ENCODE measurements around the gene SAMD4A. TPM values are rescaled to one million over a fixed set of nuclear protein-coding genes. Genes with fewer than 3 reads are reported as not detected.

SAMD4A gene
- total and polyA plus RNA-seq, 2 of the 4 experiments (the other 2 are of a cell fraction): 22.9 to 38.2 TPM

DNA sequence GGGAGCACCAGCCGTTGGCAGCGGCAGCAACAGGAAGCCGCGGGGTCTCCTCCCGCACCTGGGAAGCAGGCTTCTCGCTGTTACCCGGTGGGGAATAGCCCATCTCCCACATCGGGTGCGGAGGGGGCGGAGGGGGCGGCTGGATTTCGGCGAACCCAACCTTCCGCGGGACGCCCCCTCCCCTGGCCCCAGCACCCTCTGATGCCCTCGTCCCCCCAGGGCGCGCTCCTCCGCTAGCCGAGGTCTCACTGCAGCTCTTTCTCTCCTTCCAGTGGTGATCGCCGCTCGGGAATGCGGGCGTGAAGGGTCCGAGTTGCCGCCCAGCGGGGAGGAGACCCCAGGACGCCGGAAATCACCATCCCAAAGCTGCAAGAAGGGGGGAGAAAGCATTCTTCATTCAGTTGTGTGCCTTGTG, 303 bp downstream of the SAMD4A start:
- no peaks in the 10 kb centered on the region for H3K27me3 ChIP-seq (ENCODE audit: control insufficient read depth, insufficient read depth, low read length)
- ChIA-PET CTCF (interaction anchor here (0.8 to 3.3 kb wide), 3 partner anchors 76 to 207 kb away, joined by 4 to 16 read pairs (median 5); no protein-coding TSS in a partner anchor), POLR2A (ENCODE audit: unreplicated experiment) (interaction anchor here (0.6 to 1.8 kb wide), 5 partner anchors 58 to 206 kb away, joined by 3 to 9 read pairs (median 3); no protein-coding TSS in a partner anchor)
- peak overlapping the region; percentile 66 for H3K18ac ChIP-seq (ENCODE audit: low read depth, low read length)
- peak overlapping the region in 1 of 2 experiments; percentile 70; a peak in 2 of 4 replicates for H4K8ac ChIP-seq (ENCODE audit: low read depth in 2 of 2, low read length in 2 of 2)
- H3K4me2 ChIP-seq (ENCODE audit: low read depth, low read length): peak overlapping the region; percentile 84
- H3K36me3 ChIP-seq (ENCODE audit: control insufficient read depth, insufficient read depth, low read length): peaks cover 7% of the 10 kb centered on the region
- intact Hi-C loops (cut with micrococcal nuclease): loop anchor here (1.0 to 5.0 kb wide), 3 partner anchors 60 to 200 kb away; no protein-coding TSS in a partner anchor
- peaks cover 10% of the 10 kb centered on the region for H4K20me1 ChIP-seq (ENCODE audit: insufficient read depth, low read length)
- H2BK15ac ChIP-seq (ENCODE audit: low read depth, low read length): 0 out of 3 replicates have a peak overlapping the region, but pooled peaks have one; percentile 43
- no peaks in the 10 kb centered on the region for H3K9me1 ChIP-seq (ENCODE audit: insufficient read depth, low read length)
- 0% methylated on average over 5 of the region's 31 CpGs; no CpG with 5 or more reads in 1 of the 2 experiments for WGBS, 2 experiments (ENCODE audit: extremely low coverage in 2 of 2, insufficient read length in 1 of 2)
- H3K4ac ChIP-seq (ENCODE audit: low read depth, low read length): peak overlapping the region; percentile 89
- H3K23ac ChIP-seq (ENCODE audit: low read depth, low read length): peak overlapping the region; percentile 94
- H4K91ac ChIP-seq (ENCODE audit: insufficient read depth, low read depth, low read length): peak overlapping the region; percentile 61
- H3K27ac ChIP-seq (ENCODE audit: insufficient read depth, low read length): peak overlapping the region; percentile 97
- in situ Hi-C loops (cut with MboI; ENCODE audit: low sequenced_read_pairs): loop anchor here (5.0 kb wide), 2 partner anchors 120 to 205 kb away; no protein-coding TSS in a partner anchor
- peak overlapping the region; percentile 95 for H2AK9ac ChIP-seq (replicated peaks; ENCODE audit: low read depth, low read length, poor library complexity)
- H2BK120ac ChIP-seq (ENCODE audit: low read depth, low read length): peak overlapping the region; percentile 70; the same call in 1 of the 2 replicates
- dilution Hi-C loops (cut with HindIII; ENCODE audit: low sequenced_read_pairs, unreplicated experiment): no loop called here
- H2BK20ac ChIP-seq (ENCODE audit: low read depth, low read length): no peak overlapping the region
- peak overlapping the region; percentile 82 for H2AK5ac ChIP-seq (ENCODE audit: low read depth, low read length)
- BruUV-seq (replicated peaks): TSS peak; percentile 12
- peak overlapping the region; percentile 98 for H3K9ac ChIP-seq (ENCODE audit: low read depth, low read length)
- H2AFZ ChIP-seq (replicated peaks; ENCODE audit: low read length, poor library complexity): peak overlapping the region; percentile 82
- ATAC-seq (ENCODE audit: low read depth) (no peak), DNase-seq (no peak)
- TF ChIP-seq CHD1 (IDR thresholded peaks at IDR 0.05; ENCODE audit: low read depth, low read length) (peak; percentile 30; the same call in 1 of the 2 replicates), RAD21 (IDR thresholded peaks at IDR 0.05; ENCODE audit: low read length) (peak; percentile 7; the same call in 1 of the 2 replicates), CEBPB (IDR thresholded peaks at IDR 0.05; ENCODE audit: low read depth, low read length) (no peak)
- peak overlapping the region; percentile 95 for H2BK5ac ChIP-seq (ENCODE audit: low read depth, low read length, poor library complexity, severe bottlenecking)
- peak overlapping the region; percentile 95 for H3K14ac ChIP-seq (replicated peaks; ENCODE audit: low read depth, low read length)
- H3K79me1 ChIP-seq (ENCODE audit: low read depth in 1 of 2, low read length in 2 of 2): peaks cover 2 to 39% of the 10 kb centered on the region in 2 experiments; a peak in 3 of 4 replicates
- peaks cover 9% of the 10 kb centered on the region for H3K4me1 ChIP-seq (ENCODE audit: control insufficient read depth, insufficient read depth, low read length)
- H4K5ac ChIP-seq (ENCODE audit: low read depth, low read length): peak overlapping the region; percentile 40
- peak overlapping the region; percentile 94 for H3K4me3 ChIP-seq (ENCODE audit: insufficient read depth, low read depth, low read length)
- H3K9me3 ChIP-seq (ENCODE audit: control insufficient read depth, insufficient read depth, low read length): peaks cover under 1% of the 10 kb centered on the region; the same call in 1 of the 2 replicates
- peak overlapping the region; percentile 88; the same call in 1 of the 2 replicates for H3K56ac ChIP-seq (ENCODE audit: extremely low read depth, insufficient read depth, low read length)
